PC-3 (cell line): ENCODE results near the gene FAM241B.
A peak's percentile ranks its signal among the peaks of the same experiment; 100 is the strongest.

ENCODE experiments used
- EZH2phosphoT487 ChIP-seq: fragments of 300-600 bp; sonication (generic); IDR thresholded peaks from 2 replicates; pipeline ENCODE4 v1.6.1; 2018; ENCODE audit warnings: mild to moderate bottlenecking, antibody characterized with exemption, low read length, borderline replicate concordance
- TF ChIP-seq, protein P1 (sequence below): fragments of 300-600 bp; sonication (generic); conservative IDR thresholded peaks from 2 replicates; pipeline ENCODE4 v1.5.1; 2017; ENCODE audit warnings: antibody characterized with exemption, low read depth, mild to moderate bottlenecking, low read length

DNA sequence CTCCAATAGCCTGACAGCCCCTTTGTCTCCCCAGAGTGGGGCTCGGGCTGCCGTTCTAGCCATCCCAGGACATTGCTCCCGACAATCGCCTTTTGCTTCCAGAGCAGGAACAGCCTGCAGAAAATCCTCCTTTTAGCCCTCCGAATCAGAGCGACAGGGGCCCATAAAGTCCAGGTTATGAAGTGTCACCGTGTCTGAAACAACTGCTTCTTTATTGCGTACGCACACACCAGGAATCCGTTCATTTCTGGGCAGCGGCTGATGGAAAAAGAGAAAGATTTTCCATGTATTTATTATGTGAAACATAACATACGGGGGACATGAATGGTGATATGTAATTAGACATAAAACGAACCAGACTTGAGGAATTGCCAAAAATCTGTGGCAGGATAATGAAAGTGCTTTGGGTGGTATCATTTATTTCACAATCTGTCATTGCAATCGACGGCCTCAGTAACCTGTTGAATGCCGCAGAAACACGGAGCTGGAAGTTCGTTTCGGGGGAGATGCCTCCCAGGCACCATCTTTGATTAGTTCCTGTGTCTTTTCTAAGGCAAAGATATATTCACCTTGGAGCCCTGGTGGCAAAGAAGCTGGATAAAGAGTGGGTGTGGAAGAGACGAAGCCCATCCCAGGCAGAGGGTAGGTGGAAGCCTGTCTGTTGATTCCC is 48.1 kb downstream of the FAM241B start:
- TF ChIP-seq, protein P1, sequence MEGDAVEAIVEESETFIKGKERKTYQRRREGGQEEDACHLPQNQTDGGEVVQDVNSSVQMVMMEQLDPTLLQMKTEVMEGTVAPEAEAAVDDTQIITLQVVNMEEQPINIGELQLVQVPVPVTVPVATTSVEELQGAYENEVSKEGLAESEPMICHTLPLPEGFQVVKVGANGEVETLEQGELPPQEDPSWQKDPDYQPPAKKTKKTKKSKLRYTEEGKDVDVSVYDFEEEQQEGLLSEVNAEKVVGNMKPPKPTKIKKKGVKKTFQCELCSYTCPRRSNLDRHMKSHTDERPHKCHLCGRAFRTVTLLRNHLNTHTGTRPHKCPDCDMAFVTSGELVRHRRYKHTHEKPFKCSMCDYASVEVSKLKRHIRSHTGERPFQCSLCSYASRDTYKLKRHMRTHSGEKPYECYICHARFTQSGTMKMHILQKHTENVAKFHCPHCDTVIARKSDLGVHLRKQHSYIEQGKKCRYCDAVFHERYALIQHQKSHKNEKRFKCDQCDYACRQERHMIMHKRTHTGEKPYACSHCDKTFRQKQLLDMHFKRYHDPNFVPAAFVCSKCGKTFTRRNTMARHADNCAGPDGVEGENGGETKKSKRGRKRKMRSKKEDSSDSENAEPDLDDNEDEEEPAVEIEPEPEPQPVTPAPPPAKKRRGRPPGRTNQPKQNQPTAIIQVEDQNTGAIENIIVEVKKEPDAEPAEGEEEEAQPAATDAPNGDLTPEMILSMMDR = no peak
- TF ChIP-seq EZH2phosphoT487 = peak; percentile 69
